Gastrocnemius medialis (tissue), 4 donors: ENCODE data around the gene SMO.

Experiments
- POLR2A ChIP-seq, 2 donors: fragments of 450-650 bp; IDR thresholded peaks; one replicate each; pipeline ENCODE4 v1.6.1; 2017; ENCODE audit warnings: antibody characterized with exemption in 2 of 2, mild to moderate bottlenecking in 2 of 2, moderate library complexity in 2 of 2
- TF ChIP-seq, protein P1 (sequence below), 5 experiments: fragments of 450-650 bp in 3 of 5; fragments of 200-600 bp in 2 of 5; sonication (generic) in 2 of 5; IDR thresholded peaks in 4 of 5; conservative IDR thresholded peaks in 1 of 5; 1 replicate in 4 of 5; 2 replicates in 1 of 5; pipeline ENCODE4 v1.5.1; 2016 to 2019; ENCODE audit warnings: antibody characterized with exemption in 5 of 5, mild to moderate bottlenecking in 3 of 5, moderate library complexity in 3 of 5

DNA sequence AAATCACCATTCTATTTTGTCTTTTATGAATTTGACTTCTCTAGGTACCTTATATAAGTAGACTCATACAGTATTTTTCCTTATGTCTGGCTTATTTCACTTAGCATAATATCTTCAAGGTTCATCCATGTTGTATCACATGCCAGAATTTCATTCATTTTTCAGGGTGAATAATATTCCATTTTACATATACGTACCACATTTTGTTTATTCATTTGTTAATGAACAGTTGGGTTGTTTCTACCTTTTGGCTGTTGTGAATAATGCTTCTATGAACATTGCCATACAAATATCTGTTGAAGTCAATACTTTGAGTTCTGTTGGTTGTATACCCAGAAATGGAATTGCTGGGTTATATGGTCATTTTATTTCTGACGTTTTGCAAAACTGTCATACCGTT lies 57.1 kb downstream of the SMO start:
- TF ChIP-seq, protein P1, sequence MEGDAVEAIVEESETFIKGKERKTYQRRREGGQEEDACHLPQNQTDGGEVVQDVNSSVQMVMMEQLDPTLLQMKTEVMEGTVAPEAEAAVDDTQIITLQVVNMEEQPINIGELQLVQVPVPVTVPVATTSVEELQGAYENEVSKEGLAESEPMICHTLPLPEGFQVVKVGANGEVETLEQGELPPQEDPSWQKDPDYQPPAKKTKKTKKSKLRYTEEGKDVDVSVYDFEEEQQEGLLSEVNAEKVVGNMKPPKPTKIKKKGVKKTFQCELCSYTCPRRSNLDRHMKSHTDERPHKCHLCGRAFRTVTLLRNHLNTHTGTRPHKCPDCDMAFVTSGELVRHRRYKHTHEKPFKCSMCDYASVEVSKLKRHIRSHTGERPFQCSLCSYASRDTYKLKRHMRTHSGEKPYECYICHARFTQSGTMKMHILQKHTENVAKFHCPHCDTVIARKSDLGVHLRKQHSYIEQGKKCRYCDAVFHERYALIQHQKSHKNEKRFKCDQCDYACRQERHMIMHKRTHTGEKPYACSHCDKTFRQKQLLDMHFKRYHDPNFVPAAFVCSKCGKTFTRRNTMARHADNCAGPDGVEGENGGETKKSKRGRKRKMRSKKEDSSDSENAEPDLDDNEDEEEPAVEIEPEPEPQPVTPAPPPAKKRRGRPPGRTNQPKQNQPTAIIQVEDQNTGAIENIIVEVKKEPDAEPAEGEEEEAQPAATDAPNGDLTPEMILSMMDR (IDR thresholded peaks at IDR 0.05 in 4 of 5, conservative IDR thresholded peaks at IDR 0.05 in 1 of 5), result no peak
- no peak for TF ChIP-seq POLR2A (IDR thresholded peaks at IDR 0.05)
